Subcutaneous abdominal adipose tissue (tissue), 5 donors: ENCODE data around the gene HS3ST6.
"Not testable (repeated sequence)": the region's sequence is repeated elsewhere in the genome, so short reads cannot be mapped to it uniquely, and the experiment has no call there.

ENCODE experiments used
- H3K27ac ChIP-seq: one replicate; pipeline ENCODE4 v1.7.0; 2013; ENCODE audit warnings: low read depth, mild to moderate bottlenecking, inconsistent platforms, low read length, moderate library complexity
- H3K27me3 ChIP-seq, 5 donors: one replicate each; pipeline ENCODE4 v1.7.0; 2013; ENCODE audit warnings: low read length in 5 of 5, inconsistent platforms in 1 of 5; ENCODE audit not compliant: control insufficient read depth in 5 of 5, insufficient read depth in 4 of 5
- H3K36me3 ChIP-seq, 5 donors: one replicate each; pipeline ENCODE4 v1.7.0; 2013; ENCODE audit warnings: low read length in 5 of 5; ENCODE audit not compliant: control insufficient read depth in 5 of 5, insufficient read depth in 5 of 5
- H3K4me1 ChIP-seq, 5 donors: one replicate each; pipeline ENCODE4 v1.7.0; 2013; ENCODE audit warnings: low read length in 5 of 5, mild to moderate bottlenecking in 3 of 5, moderate library complexity in 1 of 5; ENCODE audit not compliant: control insufficient read depth in 5 of 5, insufficient read depth in 5 of 5
- H3K4me3 ChIP-seq, 5 donors: one replicate each; pipeline ENCODE4 v1.7.0; 2013; ENCODE audit warnings: low read length in 5 of 5, low read depth in 1 of 5
- H3K9ac ChIP-seq, 5 donors: one replicate each; pipeline ENCODE4 v1.7.0; 2013; ENCODE audit warnings: low read length in 5 of 5, mild to moderate bottlenecking in 4 of 5, moderate library complexity in 3 of 5
- H3K9me3 ChIP-seq, 5 donors: one replicate each; pipeline ENCODE4 v1.7.0; 2013; ENCODE audit warnings: low read length in 5 of 5; ENCODE audit not compliant: control insufficient read depth in 5 of 5
- donor health status: healthy.
- donor health status: healthy.
- donor health status: healthy.
- donor health status: healthy.
- donor health status: healthy.

The HS3ST6 gene

GRCh38 chr16:1881172-1881571 lies 37.0 kb downstream of the HS3ST6 start:
- H3K4me3 ChIP-seq, H3K4me1 ChIP-seq, H3K36me3 ChIP-seq, H3K27ac ChIP-seq, H3K9me3 ChIP-seq, H3K9ac ChIP-seq: not testable (repeated sequence)
- peaks cover 7 to 20% (median 9%) of the 10 kb centered on the region in 5 donors for H3K27me3 ChIP-seq

GRCh38 chr16:1879477-1879876 lies 38.7 kb downstream of the HS3ST6 start:
- Histone ChIP-seq H3K27ac (no peak overlapping the region), H3K27me3 (peaks cover 9 to 29% (median 11%) of the 10 kb centered on the region in 5 donors), H3K9me3 (no peaks in the 10 kb centered on the region), H3K4me3 (no peak overlapping the region), H3K36me3 (no peaks in the 10 kb centered on the region), H3K9ac (no peak overlapping the region), H3K4me1 (no peaks in the 10 kb centered on the region)

- H3K27ac ChIP-seq: no peak overlapping the region
- H3K36me3 ChIP-seq: no peaks in the 10 kb centered on the region
- H3K9ac ChIP-seq: no peak overlapping the region
- no peak overlapping the region for H3K4me3 ChIP-seq
- no peaks in the 10 kb centered on the region for H3K4me1 ChIP-seq
- H3K27me3 ChIP-seq: peaks cover 9 to 29% (median 11%) of the 10 kb centered on the region in 5 donors
- no peaks in the 10 kb centered on the region for H3K9me3 ChIP-seq
Observed at GRCh38 chr16:1878256-1878655, 40.0 kb downstream of the HS3ST6 start.

- H3K4me1 ChIP-seq: no peaks in the 10 kb centered on the region
- no peaks in the 10 kb centered on the region for H3K9me3 ChIP-seq
- no peak overlapping the region for H3K9ac ChIP-seq
- peaks cover 9 to 30% (median 11%) of the 10 kb centered on the region in 5 donors for H3K27me3 ChIP-seq
- H3K36me3 ChIP-seq: no peaks in the 10 kb centered on the region
- no peak overlapping the region for H3K27ac ChIP-seq
- no peak overlapping the region for H3K4me3 ChIP-seq
Observed at GRCh38 chr16:1877804-1878203, 40.4 kb downstream of the HS3ST6 start.

- Histone ChIP-seq H3K9me3 (no peaks in the 10 kb centered on the region), H3K27me3 (peaks cover 12 to 37% (median 15%) of the 10 kb centered on the region in 5 donors), H3K4me1 (peaks cover 0 to 3% (median 0%) of the 10 kb centered on the region in 5 donors), H3K4me3 (no peak overlapping the region), H3K9ac (no peak overlapping the region), H3K36me3 (no peaks in the 10 kb centered on the region), H3K27ac (no peak overlapping the region)
Observed at GRCh38 chr16:1877089-1877488, 41.1 kb downstream of the HS3ST6 start.

- Histone ChIP-seq H3K4me1 (peaks cover 0 to 4% (median 0%) of the 10 kb centered on the region in 5 donors), H3K4me3 (no peak overlapping the region), H3K9me3 (no peaks in the 10 kb centered on the region), H3K9ac (no peak overlapping the region), H3K36me3 (no peaks in the 10 kb centered on the region), H3K27ac (no peak overlapping the region), H3K27me3 (peaks cover 12 to 37% (median 15%) of the 10 kb centered on the region in 5 donors)
Observed at GRCh38 chr16:1876468-1876867, 41.7 kb downstream of the HS3ST6 start.

- H3K36me3 ChIP-seq, H3K9ac ChIP-seq, H3K27ac ChIP-seq, H3K4me3 ChIP-seq, H3K9me3 ChIP-seq, H3K4me1 ChIP-seq: not testable (repeated sequence)
- H3K27me3 ChIP-seq: peaks cover 12 to 37% (median 15%) of the 10 kb centered on the region in 5 donors
Observed at GRCh38 chr16:1876066-1876465, 42.1 kb downstream of the HS3ST6 start.

GRCh38 chr16:1874854-1875253 lies 43.4 kb downstream of the HS3ST6 start:
- H3K36me3 ChIP-seq: no peaks in the 10 kb centered on the region
- H3K9ac ChIP-seq: no peak overlapping the region
- H3K4me3 ChIP-seq: no peak overlapping the region
- H3K9me3 ChIP-seq: no peaks in the 10 kb centered on the region
- H3K4me1 ChIP-seq: peaks cover 0 to 4% (median 0%) of the 10 kb centered on the region in 5 donors
- peaks cover 12 to 31% (median 14%) of the 10 kb centered on the region in 5 donors for H3K27me3 ChIP-seq
- no peak overlapping the region for H3K27ac ChIP-seq

GRCh38 chr16:1871974-1872635 lies 46.1 kb downstream of the HS3ST6 start, which contains the start of gene MEIOB:
Gene MEIOB (minus strand): TSS chr16:1872164. CDS start chr16:1868175, 3,989 bp downstream.
- Histone ChIP-seq H3K27ac (no peak within 1 kb of the TSS), H3K27me3 (peaks cover 7 to 19% (median 8%) of the 10 kb centered on the region in 5 donors), H3K36me3 (no peaks in the 10 kb centered on the region), H3K9me3 (no peaks in the 10 kb centered on the region), H3K9ac (no peak within 1 kb of the TSS), H3K4me1 (peaks cover 0 to 4% (median 0%) of the 10 kb centered on the region in 5 donors), H3K4me3 (peak within 1 kb of the TSS in 1 of 5 donors; percentile 30)

GRCh38 chr16:1870365-1871082 lies 47.7 kb downstream of the HS3ST6 start:
- no peak overlapping the region for H3K9ac ChIP-seq
- H3K36me3 ChIP-seq: no peaks in the 10 kb centered on the region
- peaks cover 0 to 4% (median 0%) of the 10 kb centered on the region in 5 donors for H3K4me1 ChIP-seq
- H3K9me3 ChIP-seq: no peaks in the 10 kb centered on the region
- peaks cover 4 to 14% (median 7%) of the 10 kb centered on the region in 5 donors for H3K27me3 ChIP-seq
- no peak overlapping the region for H3K27ac ChIP-seq
- no peak overlapping the region for H3K4me3 ChIP-seq
